Kidney capillary endothelial cell (primary cell): ENCODE measurements around the gene DBN1.
"Not testable (repeated sequence)": the region's sequence is repeated elsewhere in the genome, so short reads cannot be mapped to it uniquely, and the experiment has no call there.

Experiments used
- DNase-seq: peaks from one replicate; pipeline ENCODE4 v3.0.0-alpha.2; 2018; ENCODE audit warnings: low spot score

The DBN1 gene

DNA sequence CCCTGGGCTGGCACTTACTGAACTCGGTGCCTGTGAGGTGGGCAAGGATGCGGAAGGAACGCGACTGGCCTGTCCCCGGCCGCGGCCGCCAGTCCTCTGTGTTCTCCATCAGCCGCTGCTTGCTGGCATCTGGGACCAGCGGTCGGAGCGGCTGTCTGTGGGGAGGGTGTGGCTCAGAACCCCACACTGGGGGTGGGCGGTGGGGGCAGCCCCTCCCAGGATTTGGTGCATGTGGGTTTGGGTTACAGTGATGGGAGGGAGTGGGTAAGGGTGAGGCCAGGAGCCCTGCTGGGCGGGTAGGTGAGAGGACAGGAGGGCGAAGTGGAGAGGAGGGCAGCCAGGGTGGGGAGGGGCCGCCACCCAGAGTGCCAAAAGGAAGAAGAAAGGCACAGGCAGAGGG, 17.6 kb upstream of the DBN1 start:
- DNase-seq = no peak

GRCh38 chr5:177490311-177490991, 17.0 kb upstream of the DBN1 start:
- DNase-seq = no peak

DNA sequence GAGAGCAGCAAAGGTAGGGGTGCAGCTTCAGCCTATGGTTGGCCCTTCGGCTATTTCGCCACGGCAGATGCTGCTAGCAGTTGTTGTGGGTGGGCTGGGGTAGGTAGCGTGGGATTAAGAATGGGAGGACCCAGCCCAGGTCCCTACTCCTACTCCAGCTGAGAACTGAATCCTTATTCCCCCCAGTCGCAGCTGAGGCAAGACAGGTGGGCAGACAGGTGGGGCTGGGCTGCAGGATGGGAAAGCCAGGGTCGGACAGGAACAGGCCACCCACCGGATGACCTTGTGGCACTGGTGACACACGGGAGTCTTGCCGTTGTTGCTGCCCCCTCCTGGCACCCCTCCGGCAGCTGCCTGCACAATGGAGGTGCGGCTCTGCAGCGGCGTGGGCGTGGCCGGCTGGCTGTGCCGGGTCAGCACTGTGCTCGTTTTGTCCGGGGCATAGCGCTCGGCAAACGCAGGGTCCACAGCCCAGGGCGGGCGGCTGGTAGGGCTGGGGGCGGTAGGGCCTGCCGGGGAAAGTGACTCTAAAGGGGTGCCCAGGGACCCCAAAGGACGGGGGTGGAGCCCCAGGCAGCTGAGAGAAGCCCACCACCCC, 15.8 kb upstream of the DBN1 start:
- no peak for DNase-seq

- DNase-seq = no peak
Observed at GRCh38 chr5:177487975-177488374, 14.5 kb upstream of the DBN1 start.

GRCh38 chr5:177487144-177487543, 13.7 kb upstream of the DBN1 start:
- DNase-seq = no peak

DNA sequence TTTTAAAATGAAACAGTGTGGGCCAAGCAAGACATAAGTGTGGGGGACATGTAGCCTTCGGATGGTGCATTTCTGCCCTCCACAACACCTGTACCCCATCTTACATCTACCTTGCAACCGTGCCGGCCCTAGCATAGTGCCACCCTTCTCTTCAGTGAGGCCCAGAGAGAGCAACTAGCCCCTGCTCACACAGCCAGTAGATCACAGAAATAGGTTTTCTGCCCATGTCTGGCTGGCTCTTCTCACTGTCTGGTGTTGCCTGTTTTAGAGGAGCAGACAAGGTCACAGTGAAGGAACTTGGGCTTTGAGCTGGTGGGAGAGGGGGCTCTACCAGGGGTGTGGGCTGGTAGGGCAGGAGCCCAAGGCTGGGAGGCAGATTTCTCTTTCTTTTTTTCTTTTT, 12.8 kb upstream of the DBN1 start:
- no peak for DNase-seq

GRCh38 chr5:177485753-177486152, 12.3 kb upstream of the DBN1 start:
- DNase-seq = not testable (repeated sequence)

GRCh38 chr5:177484902-177485549, 11.6 kb upstream of the DBN1 start:
- DNase-seq = no peak

- no peak for DNase-seq
Observed at GRCh38 chr5:177483994-177484901, 10.8 kb upstream of the DBN1 start.

DNA sequence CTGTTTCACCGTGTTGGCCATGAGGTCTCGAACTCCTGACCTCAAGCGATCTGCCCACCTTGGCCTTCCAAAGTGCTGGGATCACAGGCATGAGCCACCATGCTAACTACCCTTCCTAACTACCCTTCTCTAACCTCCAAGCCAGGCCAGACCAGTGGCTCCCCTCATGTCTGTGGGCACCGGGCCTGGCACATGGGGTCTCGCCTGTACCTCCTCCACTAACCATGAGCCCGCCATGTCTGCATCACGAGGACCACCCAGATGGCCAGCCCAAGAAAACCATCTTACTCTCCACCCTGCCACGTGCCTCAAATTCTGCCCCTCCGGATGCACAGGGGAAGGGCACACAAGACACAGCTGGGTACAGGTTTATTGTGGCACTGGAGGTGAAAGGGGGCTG, 9.6 kb upstream of the DBN1 start:
- DNase-seq = no peak

- no peak for DNase-seq
Observed at GRCh38 chr5:177482359-177482795, 8.9 kb upstream of the DBN1 start.

DNA sequence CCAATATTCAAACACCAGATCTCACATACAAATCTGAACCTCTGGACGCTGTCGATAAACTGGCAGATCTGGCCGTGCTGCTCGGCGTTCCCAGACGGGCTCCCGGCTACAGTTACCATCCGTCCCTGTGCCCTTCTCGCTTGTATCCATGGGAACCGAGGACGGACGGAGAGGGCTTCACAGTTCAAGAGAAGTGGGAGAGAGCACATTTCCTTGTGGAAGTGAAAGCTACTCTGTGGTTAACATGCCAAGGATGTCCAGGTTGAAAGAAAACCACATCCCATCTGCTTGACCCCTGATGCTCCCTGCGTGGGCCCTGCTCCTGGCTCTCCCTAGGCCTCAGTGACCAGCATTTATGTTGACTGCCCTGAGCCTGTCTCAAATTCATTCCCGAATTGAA, 6.3 kb upstream of the DBN1 start:
- DNase-seq = no peak

GRCh38 chr5:177478711-177479646, 5.5 kb upstream of the DBN1 start:
- no peak for DNase-seq

DNA sequence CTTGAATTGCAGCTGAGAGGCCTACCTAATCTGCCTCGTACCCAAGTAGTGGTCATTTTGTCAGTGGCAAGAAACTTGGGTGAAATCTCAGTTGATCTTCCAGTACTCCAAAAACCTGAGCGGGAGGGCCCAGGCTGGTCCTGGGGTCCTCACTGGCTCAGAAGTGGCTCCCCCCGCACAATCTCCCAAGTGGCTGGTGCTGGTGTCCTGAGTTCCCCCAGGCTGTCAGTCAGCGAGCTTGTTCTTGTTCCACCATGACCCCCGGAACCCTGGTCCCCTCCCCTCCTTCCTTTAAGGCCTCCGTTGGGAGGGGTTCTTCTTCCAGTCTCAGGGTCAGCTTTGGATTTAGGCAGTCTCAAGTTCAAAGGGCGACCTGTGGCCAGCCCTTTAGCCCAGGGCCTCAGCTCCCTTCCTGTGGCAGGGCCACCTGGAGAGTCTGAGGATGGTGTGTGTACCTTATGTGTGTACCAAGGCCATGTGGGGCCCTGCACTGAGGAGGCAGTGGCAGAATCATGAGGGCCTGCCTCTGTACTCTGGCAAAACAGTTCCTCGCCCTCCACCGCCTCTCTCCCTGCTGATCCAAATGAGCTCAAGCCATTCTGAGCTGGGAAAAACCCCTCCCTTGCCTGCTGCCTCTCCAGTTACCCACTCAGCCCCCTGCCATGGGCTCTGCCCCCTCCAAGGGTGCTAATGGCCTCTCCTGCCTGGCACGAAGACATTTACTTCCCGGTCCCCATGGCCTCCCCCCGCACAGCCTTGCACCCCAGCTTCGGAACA, 4.5 kb upstream of the DBN1 start:
- no peak for DNase-seq

DNA sequence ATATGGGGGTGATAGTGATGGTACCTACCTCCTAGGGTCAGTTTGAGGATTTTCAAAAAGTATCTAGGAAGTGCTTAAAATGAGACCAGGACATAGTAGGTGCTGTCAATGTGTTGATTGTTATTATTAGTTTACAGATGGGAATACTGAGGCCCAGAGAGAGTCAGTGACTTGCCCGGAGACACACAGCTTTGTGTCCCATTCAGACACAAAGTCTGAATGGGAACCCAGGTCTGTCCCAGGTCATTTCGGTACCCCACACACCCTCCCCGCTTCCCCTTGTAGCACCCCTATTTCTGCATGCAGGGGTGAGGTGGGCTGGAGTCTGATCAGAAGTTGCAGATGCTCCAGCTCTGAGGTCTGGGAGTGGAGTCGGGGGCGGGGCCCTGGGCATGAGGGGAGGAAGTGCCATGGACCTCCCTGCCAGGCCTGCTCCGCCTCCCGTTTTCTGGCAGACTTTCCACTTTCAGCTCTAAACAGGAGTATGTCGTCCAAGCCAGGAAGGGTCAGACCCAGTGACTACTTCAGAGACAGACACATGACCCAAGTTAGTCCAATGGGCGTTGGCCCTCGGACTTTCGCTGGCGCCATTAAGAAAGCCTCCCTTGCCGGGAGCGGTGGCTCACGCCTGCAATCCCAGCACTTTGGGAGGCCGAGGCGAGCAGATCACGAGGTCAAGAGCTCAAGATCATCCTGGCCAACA, 3.2 kb upstream of the DBN1 start:
- no peak for DNase-seq

DNA sequence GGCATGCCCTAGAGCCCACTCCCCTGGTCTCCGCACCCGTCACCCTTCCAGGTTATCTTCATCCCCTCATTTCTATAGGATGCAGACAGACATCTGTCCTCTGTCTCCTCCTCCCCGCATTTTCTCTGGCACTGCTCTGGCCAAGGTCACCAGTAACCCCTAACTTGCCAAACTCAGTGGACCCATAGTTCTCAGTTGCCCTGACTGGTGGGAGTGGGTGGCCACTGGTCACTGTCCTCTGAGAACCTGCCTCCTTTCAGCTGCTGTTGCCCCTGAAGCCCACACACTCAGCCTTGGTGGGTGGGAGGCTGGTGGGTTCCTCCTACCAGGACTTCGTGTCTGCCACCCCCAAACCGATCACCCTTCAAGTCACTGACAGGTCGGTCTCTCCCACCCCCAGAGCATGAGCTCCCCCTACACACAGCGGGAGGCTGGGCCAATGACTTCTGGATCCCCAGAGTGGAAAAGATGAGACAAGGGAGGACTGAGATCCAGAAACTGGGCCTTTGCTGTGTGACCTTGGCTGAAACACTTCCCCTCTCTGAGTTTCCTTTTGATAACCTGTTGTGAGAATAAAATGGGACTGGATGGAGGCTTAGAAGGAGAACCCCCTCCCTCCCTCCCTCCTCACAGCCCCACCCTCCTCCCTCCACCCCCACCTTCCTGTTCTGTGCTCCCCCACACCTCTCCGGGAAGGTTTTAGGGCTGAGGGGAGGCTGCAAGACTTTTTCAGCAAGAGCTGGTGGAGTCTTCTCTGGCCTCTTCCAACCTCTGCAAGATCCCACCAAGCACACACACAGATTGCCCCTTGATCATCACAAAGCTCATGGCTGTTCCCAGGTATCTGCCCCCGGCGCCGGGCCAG, 2.4 kb upstream of the DBN1 start:
- no peak for DNase-seq

GRCh38 chr5:177474846-177475562, 1.6 kb upstream of the DBN1 start:
- DNase-seq = no peak

- no peak for DNase-seq
Observed at GRCh38 chr5:177474002-177474476, 605 bp upstream of the DBN1 start.
